B cell (primary cell): ENCODE data around the gene CLEC18C. TPM values are rescaled to one million over a fixed set of nuclear protein-coding genes. Genes with fewer than 3 reads are reported as not detected.
"Not testable (repeated sequence)": the region's sequence is repeated elsewhere in the genome, so short reads cannot be mapped to it uniquely, and the experiment has no call there.

Source experiments
- ATAC-seq: fragments of 200-7000 bp; cut with Tn5 transposase; one replicate; pipeline ENCODE4 v1.10.0; 2021; ENCODE audit warnings: low read depth, mild to moderate bottlenecking, moderate number of reproducible peaks, moderate library complexity
- CTCF ChIA-PET: fragments of 350-600 bp; sonication (Branson Sonifier 250); formaldehyde crosslinking; loops from one replicate; lab custom pipeline; 2021; ENCODE audit warnings: antibody characterized with exemption, inconsistent platforms; lab: Charles Lee
- POLR2A ChIA-PET: fragments of 350-600 bp; sonication (Branson Sonifier 250); formaldehyde crosslinking; loops from one replicate; lab custom pipeline; 2021; ENCODE audit warnings: antibody characterized with exemption; lab: Charles Lee
- DNase-seq: peaks from one replicate; pipeline ENCODE4 v3.0.0; 2013
- H2AFZ ChIP-seq: 2 replicates; pipeline ENCODE4 v1.6.1; 2012; ENCODE audit warnings: mild to moderate bottlenecking, low read depth, low read length; ENCODE audit not compliant: insufficient read depth, poor library complexity, severe bottlenecking
- H3K27ac ChIP-seq, 2 donors: 1 replicate in 1 of 2; 2 replicates in 1 of 2; pipeline ENCODE4 v1.5.1; 2012 to 2013; ENCODE audit warnings: low read length in 2 of 2, mild to moderate bottlenecking in 2 of 2, moderate library complexity in 1 of 2
- H3K27me3 ChIP-seq, 4 experiments: fragments of 200-600 bp in 1 of 4; sonication (generic) in 1 of 4; replicated peaks in 1 of 4; 1 replicate in 2 of 4; 2 replicates in 2 of 4; pipeline versions ENCODE4 v1.6.1 to v1.7.0; 2013 to 2016; ENCODE audit warnings: low read length in 3 of 4, mild to moderate bottlenecking in 2 of 4, mixed read lengths in 1 of 4, moderate library complexity in 1 of 4; ENCODE audit not compliant: insufficient read depth in 4 of 4, control insufficient read depth in 3 of 4; ENCODE audit errors: control extremely low read depth in 1 of 4
- H3K36me3 ChIP-seq, 2 experiments: replicated peaks in 1 of 2; 1 replicate in 1 of 2; 2 replicates in 1 of 2; pipeline versions ENCODE4 v1.6.1 to v1.7.1; 2013; ENCODE audit warnings: low read length in 1 of 2; ENCODE audit not compliant: insufficient read depth in 2 of 2, control insufficient read depth in 1 of 2; ENCODE audit errors: control extremely low read depth in 1 of 2, extremely low read depth in 1 of 2
- H3K4me1 ChIP-seq, 2 donors: fragments of 200-600 bp in 1 of 2; sonication (generic) in 1 of 2; 1 replicate in 1 of 2; 2 replicates in 1 of 2; pipeline versions ENCODE4 v1.5.1 to v1.6.1; 2013 to 2017; ENCODE audit warnings: low read length in 2 of 2; ENCODE audit not compliant: control insufficient read depth in 2 of 2, insufficient read depth in 2 of 2
- H3K4me2 ChIP-seq: replicated peaks from 2 replicates; pipeline ENCODE3; 2012; ENCODE audit warnings: mild to moderate bottlenecking, low read depth, low read length; ENCODE audit not compliant: poor library complexity, severe bottlenecking
- H3K4me3 ChIP-seq, 5 experiments: fragments of 200-600 bp in 1 of 5; sonication (generic) in 1 of 5; 1 replicate in 3 of 5; 2 replicates in 2 of 5; pipeline versions ENCODE4 v1.5.1 to v1.7.0; 2011 to 2016; ENCODE audit warnings: low read length in 4 of 5, mild to moderate bottlenecking in 4 of 5, low read depth in 2 of 5, control low read depth in 1 of 5, moderate library complexity in 1 of 5; ENCODE audit not compliant: insufficient read depth in 1 of 5; ENCODE audit errors: control extremely low read depth in 1 of 5, extremely low read depth in 1 of 5
- H3K79me2 ChIP-seq: fragments of 200-600 bp; sonication (generic); one replicate; pipeline ENCODE4 v1.6.0; 2016; ENCODE audit warnings: low read length; ENCODE audit not compliant: control insufficient read depth, insufficient read depth
- H3K9ac ChIP-seq: fragments of 200-600 bp; sonication (generic); 2 replicates; pipeline ENCODE4 v1.6.1; 2017; ENCODE audit warnings: mild to moderate bottlenecking, low read length, moderate library complexity
- H3K9me3 ChIP-seq, 3 donors: one replicate each; pipeline versions ENCODE4 v1.6.1 to v1.7.1; 2013; ENCODE audit warnings: low read length in 2 of 3; ENCODE audit not compliant: control insufficient read depth in 2 of 3, insufficient read depth in 1 of 3; ENCODE audit errors: control extremely low read depth in 1 of 3
- H4K20me1 ChIP-seq: 2 replicates; pipeline ENCODE4 v1.6.0; 2012; ENCODE audit warnings: mild to moderate bottlenecking, low read length; ENCODE audit not compliant: insufficient read depth, control insufficient read depth, poor library complexity, severe bottlenecking
- H3K27ac Mint-ChIP-seq: one replicate; pipeline ENCODE4 v1.8.0; 2021; ENCODE audit warnings: mixed read lengths
- H3K27me3 Mint-ChIP-seq: one replicate; pipeline ENCODE4 v1.8.0; 2021; ENCODE audit warnings: mixed read lengths
- H3K4me1 Mint-ChIP-seq: one replicate; pipeline ENCODE4 v1.8.0; 2021; ENCODE audit warnings: mixed read lengths
- H3K4me3 Mint-ChIP-seq: one replicate; pipeline ENCODE4 v1.8.0; 2021; ENCODE audit warnings: mixed read lengths
- H3K9me3 Mint-ChIP-seq: one replicate; pipeline ENCODE4 v1.8.0; 2022; ENCODE audit warnings: mixed read lengths; ENCODE audit not compliant: insufficient read depth
- CTCF ChIP-seq: fragments of 200-600 bp; IDR thresholded peaks from one replicate; pipeline ENCODE4 v1.8.0; 2022; ENCODE audit warnings: antibody characterized with exemption, mild to moderate bottlenecking
- EZH2 ChIP-seq: IDR thresholded peaks from 2 replicates; pipeline ENCODE4 v1.6.1; 2012; ENCODE audit warnings: borderline replicate concordance, low read depth, mild to moderate bottlenecking, moderate library complexity, low read length; ENCODE audit not compliant: insufficient read depth, poor library complexity, severe bottlenecking
- WGBS: methylation state at CpG from one replicate; pipeline ENCODE4 v1.1.5; 2013; ENCODE audit warnings: missing lambda C conversion rate; ENCODE audit not compliant: insufficient coverage; 5-methylcytosine and 5-hydroxymethylcytosine counted together
- intact Hi-C: fragments of 100-400 bp; cut with micrococcal nuclease; formaldehyde crosslinking; loops from one replicate; pipeline ENCODE4 v1.10.0; 2022
- polyA plus RNA-seq: library from polyadenylated mRNA; depleted of rRNA; stranded (reverse); fragments of >200 nt; gene quantifications from 2 replicates; pipeline ENCODE4 v1.2.3, GENCODE V29; 2012
- total RNA-seq, 2 donors: library from RNA; stranded (reverse); fragments of 120-200 nt in 1 of 2; gene quantifications; 1 replicate in 1 of 2; 2 replicates in 1 of 2; pipeline versions ENCODE4 v1.2.3 to v1.2.4, GENCODE V29; 2013 to 2022

CLEC18C gene
- total and polyA plus RNA-seq, 2 donors (not counting 1 experiment from before 2014, with no cell fraction given), result 0.88 to 1.2 TPM

DNA sequence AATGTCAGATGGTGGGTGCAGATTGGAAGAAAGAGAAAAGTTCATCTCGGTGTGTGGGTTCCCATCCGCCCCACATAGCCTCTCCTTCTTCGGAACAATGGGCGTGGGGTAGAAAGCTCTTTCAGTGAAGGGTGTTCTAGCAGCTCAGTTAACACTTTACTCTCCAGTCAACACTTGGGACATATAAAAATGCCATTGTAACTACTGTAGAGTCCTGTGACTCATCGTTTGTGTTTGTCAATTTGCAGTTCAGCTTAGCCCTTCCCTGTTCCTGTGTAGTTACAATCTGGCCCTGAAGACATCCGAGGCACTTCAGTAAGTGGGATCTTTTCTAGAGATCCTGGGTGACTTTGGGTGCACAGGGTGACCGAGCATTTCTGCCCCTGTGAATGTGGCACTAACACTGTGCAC lies 11.5 kb upstream of the CLEC18C start:
- Histone ChIP-seq H3K9me3 (no peaks in the 10 kb centered on the region), H4K20me1 (no peaks in the 10 kb centered on the region), H3K4me1 (no peaks in the 10 kb centered on the region), H3K79me2 (no peaks in the 10 kb centered on the region), H3K27ac (no peak overlapping the region), H2AFZ (no peak overlapping the region), H3K9ac (no peak overlapping the region), H3K36me3 (peaks cover 10 to 58% of the 10 kb centered on the region in 2 experiments), H3K4me3 (no peak overlapping the region), H3K27me3 (no peaks in the 10 kb centered on the region), H3K4me2 (no peak overlapping the region)
- WGBS, result 89% methylated on average over 3 of the region's 7 CpGs
- ChIA-PET CTCF (interaction anchor here (0.6 kb wide), 1 partner anchor 108 kb away, joined by 3 read pairs; no protein-coding TSS in a partner anchor), POLR2A (no interaction called here)
- Mint-ChIP-seq H3K4me3 (no peak overlapping the region), H3K9me3 (no peaks in the 10 kb centered on the region), H3K4me1 (peaks cover 3% of the 10 kb centered on the region), H3K27ac (no peak overlapping the region), H3K27me3 (no peaks in the 10 kb centered on the region)
- intact Hi-C loops, result loop anchor here (10.0 kb wide), 2 partner anchors 103 to 493 kb away; no protein-coding TSS in a partner anchor
- DNase-seq (no peak), ATAC-seq (no peak)
- TF ChIP-seq EZH2 (no peak), CTCF (no peak)

DNA sequence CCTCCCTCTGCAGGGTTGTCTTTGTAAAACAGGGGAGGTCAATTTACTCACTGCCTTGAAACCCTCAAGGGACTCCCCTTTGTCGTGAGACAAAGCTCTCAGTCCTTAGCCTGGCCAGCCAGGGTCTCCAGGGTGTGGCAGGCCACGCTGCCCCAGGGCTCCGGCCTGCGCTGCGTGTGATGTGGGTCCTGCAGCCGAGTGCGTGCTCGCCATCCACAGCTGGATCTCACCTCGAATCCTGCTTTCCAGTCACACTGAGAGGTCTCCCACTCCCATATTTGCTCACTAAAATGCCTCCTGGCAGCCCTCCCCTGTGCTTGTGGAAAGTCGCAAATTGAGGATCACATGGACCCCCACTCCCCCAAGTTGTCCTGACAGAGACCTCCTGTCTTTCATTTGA lies 10.0 kb upstream of the CLEC18C start:
- Mint-ChIP-seq H3K27me3 (no peaks in the 10 kb centered on the region), H3K4me3 (no peak overlapping the region), H3K27ac (no peak overlapping the region), H3K9me3 (no peaks in the 10 kb centered on the region), H3K4me1 (peaks cover 3% of the 10 kb centered on the region)
- no peaks in the 10 kb centered on the region for H3K27me3 ChIP-seq
- H3K4me2 ChIP-seq, result no peak overlapping the region
- DNase-seq, result peak; percentile 8
- H4K20me1 ChIP-seq, result no peaks in the 10 kb centered on the region
- ChIA-PET POLR2A (no interaction called here), CTCF (interaction anchor here (0.9 to 1.4 kb wide), 2 partner anchors 11 to 490 kb away, joined by 3 to 9 read pairs; no protein-coding TSS in a partner anchor)
- 89% methylated on average over 9 of the region's 10 CpGs for WGBS
- no peaks in the 10 kb centered on the region for H3K4me1 ChIP-seq
- H3K27ac ChIP-seq, result no peak overlapping the region
- H2AFZ ChIP-seq, result no peak overlapping the region
- no peak overlapping the region for H3K4me3 ChIP-seq
- ATAC-seq, result no peak
- TF ChIP-seq CTCF (no peak), EZH2 (no peak)
- no peak overlapping the region for H3K9ac ChIP-seq
- no peaks in the 10 kb centered on the region for H3K9me3 ChIP-seq
- peaks cover 8 to 43% of the 10 kb centered on the region in 2 experiments for H3K36me3 ChIP-seq
- no peaks in the 10 kb centered on the region for H3K79me2 ChIP-seq
- intact Hi-C loops, result loop anchor here (10.0 kb wide), 2 partner anchors 101 to 491 kb away; no protein-coding TSS in a partner anchor

DNA sequence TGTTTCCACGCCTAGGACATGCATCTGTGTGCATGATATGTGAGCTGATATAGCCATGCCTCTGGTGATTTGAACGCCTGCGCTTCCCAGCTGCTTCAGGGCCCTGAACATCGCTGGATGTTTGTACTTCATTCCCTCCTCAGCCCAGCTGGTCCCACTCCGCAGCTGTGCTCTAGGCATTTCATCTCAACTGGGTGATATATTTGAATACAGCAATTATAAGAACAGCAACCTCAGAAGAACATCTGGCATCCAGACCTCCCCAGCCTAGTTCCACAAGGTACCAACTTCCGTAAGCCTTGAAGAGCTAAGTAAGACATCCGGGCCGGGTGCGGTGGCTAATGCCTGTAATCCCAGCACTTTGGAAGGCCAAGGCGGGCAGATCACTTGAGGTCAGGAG lies 6.9 kb upstream of the CLEC18C start:
- H3K27ac Mint-ChIP-seq, H3K9ac ChIP-seq, H2AFZ ChIP-seq, H3K27ac ChIP-seq, H3K79me2 ChIP-seq, H3K9me3 Mint-ChIP-seq, H3K4me2 ChIP-seq, H3K9me3 ChIP-seq, H3K27me3 ChIP-seq, H3K4me3 ChIP-seq, CTCF ChIA-PET, H3K4me1 Mint-ChIP-seq, ATAC-seq, H3K4me1 ChIP-seq, H3K27me3 Mint-ChIP-seq, H3K4me3 Mint-ChIP-seq, H4K20me1 ChIP-seq, DNase-seq, POLR2A ChIA-PET: not testable (repeated sequence)
- peaks cover 0 to 12% of the 10 kb centered on the region in 2 experiments for H3K36me3 ChIP-seq
- intact Hi-C loops, result loop anchor here (10.0 kb wide), 2 partner anchors 98 to 488 kb away; no protein-coding TSS in a partner anchor
- no CpG with 5 or more reads among the region's 10 CpGs for WGBS
